Neural progenitor cell (in vitro differentiated cells): ENCODE data around the gene FST. TPM values are rescaled to one million over a fixed set of nuclear protein-coding genes. Genes with fewer than 3 reads are reported as not detected.

Experiments
- DNase-seq: peaks from one replicate; pipeline ENCODE4 v3.0.0-alpha.2; 2016; ENCODE audit warnings: low spot score
- H2AFZ ChIP-seq: fragments of 200-600 bp; sonication (generic); replicated peaks from 2 replicates; pipeline ENCODE4 v1.6.1; 2016; ENCODE audit warnings: antibody characterized with exemption
- H3F3A ChIP-seq: fragments of 200-600 bp; sonication (generic); 2 replicates; pipeline ENCODE4 v1.6.1; 2016; ENCODE audit warnings: antibody characterized with exemption, low read depth
- H3K27ac ChIP-seq: fragments of 200-600 bp; sonication (generic); 2 replicates; pipeline ENCODE4 v1.5.1; 2016; ENCODE audit warnings: mild to moderate bottlenecking
- H3K27me3 ChIP-seq: fragments of 200-600 bp; sonication (generic); 2 replicates; pipeline ENCODE4 v1.6.1; 2016; ENCODE audit warnings: mild to moderate bottlenecking, moderate library complexity
- H3K36me3 ChIP-seq: fragments of 200-600 bp; sonication (generic); 2 replicates; pipeline ENCODE4 v1.5.1; 2016
- H3K4me1 ChIP-seq: fragments of 200-600 bp; sonication (generic); 2 replicates; pipeline ENCODE4 v1.6.1; 2016; ENCODE audit warnings: mixed run types
- H3K4me2 ChIP-seq: fragments of 200-600 bp; sonication (generic); 2 replicates; pipeline ENCODE4 v1.6.1; 2016
- H3K4me3 ChIP-seq: fragments of 200-600 bp; sonication (generic); 2 replicates; pipeline ENCODE4 v1.5.1; 2016
- H3K79me2 ChIP-seq: fragments of 200-600 bp; sonication (generic); 2 replicates; pipeline ENCODE4 v1.6.1; 2016; ENCODE audit warnings: low read depth
- H3K9ac ChIP-seq: fragments of 200-600 bp; sonication (generic); 2 replicates; pipeline ENCODE4 v1.6.1; 2016
- H3K9me3 ChIP-seq: fragments of 200-600 bp; sonication (generic); 2 replicates; pipeline ENCODE4 v1.5.1; 2016; ENCODE audit warnings: low read depth
- H4K20me1 ChIP-seq: fragments of 200-600 bp; sonication (generic); 2 replicates; pipeline ENCODE4 v1.6.1; 2016; ENCODE audit warnings: low read depth
- H3K27ac Mint-ChIP-seq: 3 replicates; pipeline ENCODE4 v1.8.0; 2021; ENCODE audit warnings: mixed read lengths
- H3K27me3 Mint-ChIP-seq: 2 replicates; pipeline ENCODE4 v1.8.0; 2022; ENCODE audit warnings: low read depth, mild to moderate bottlenecking, inconsistent platforms, moderate library complexity, mixed read lengths; ENCODE audit not compliant: insufficient read depth
- H3K36me3 Mint-ChIP-seq: 3 replicates; pipeline ENCODE4 v1.8.0; 2021; ENCODE audit warnings: mixed read lengths
- H3K4me1 Mint-ChIP-seq: 3 replicates; pipeline ENCODE4 v1.8.0; 2021; ENCODE audit warnings: mixed read lengths
- H3K4me3 Mint-ChIP-seq: 3 replicates; pipeline ENCODE4 v1.8.0; 2021; ENCODE audit warnings: mild to moderate bottlenecking, moderate library complexity, mixed read lengths
- H3K9me3 Mint-ChIP-seq: 3 replicates; pipeline ENCODE4 v1.8.0; 2020; ENCODE audit warnings: mixed read lengths
- CTCF ChIP-seq: fragments of 200-600 bp; sonication (generic); IDR thresholded peaks from 2 replicates; pipeline ENCODE4 v1.5.1; 2017; ENCODE audit warnings: antibody characterized with exemption, mild to moderate bottlenecking
- EZH2 ChIP-seq: fragments of 200-600 bp; sonication (generic); IDR thresholded peaks from 2 replicates; pipeline ENCODE4 v1.6.1; 2017; ENCODE audit warnings: antibody characterized with exemption, mild to moderate bottlenecking, moderate library complexity
- EZH2phosphoT487 ChIP-seq: fragments of 200-600 bp; sonication (generic); IDR thresholded peaks from 2 replicates; pipeline ENCODE4 v1.6.1; 2017; ENCODE audit warnings: antibody characterized with exemption
- total RNA-seq: library from RNA; depleted of rRNA; stranded (reverse); fragments of >200 nt; gene quantifications from 2 replicates; pipeline ENCODE4 v1.2.3, GENCODE V29; 2015; ENCODE audit warnings: low replicate concordance

Gene FST
- total RNA-seq, 1 donor from 2014 or later = 79.4 TPM

GRCh38 chr5:53446908-53447307 lies 33.5 kb upstream of the FST start:
- H3K4me3 ChIP-seq = no peak overlapping the region
- Mint-ChIP-seq H3K9me3 (no peaks in the 10 kb centered on the region), H3K27ac (no peak overlapping the region), H3K4me1 (no peaks in the 10 kb centered on the region), H3K27me3 (no peaks in the 10 kb centered on the region), H3K36me3 (no peaks in the 10 kb centered on the region), H3K4me3 (no peak overlapping the region)
- H3F3A ChIP-seq = no peaks in the 10 kb centered on the region
- DNase-seq = no peak
- H3K27ac ChIP-seq = no peak overlapping the region
- H3K4me2 ChIP-seq = no peak overlapping the region
- no peaks in the 10 kb centered on the region for H3K27me3 ChIP-seq
- TF ChIP-seq EZH2phosphoT487 (no peak), CTCF (no peak), EZH2 (no peak)
- H3K36me3 ChIP-seq = no peaks in the 10 kb centered on the region
- no peaks in the 10 kb centered on the region for H3K4me1 ChIP-seq
- H3K79me2 ChIP-seq = no peaks in the 10 kb centered on the region
- no peaks in the 10 kb centered on the region for H4K20me1 ChIP-seq
- H3K9me3 ChIP-seq = no peaks in the 10 kb centered on the region
- no peak overlapping the region for H2AFZ ChIP-seq
- no peak overlapping the region for H3K9ac ChIP-seq

- Histone ChIP-seq H2AFZ (no peak overlapping the region), H3K4me2 (no peak overlapping the region), H3K36me3 (no peaks in the 10 kb centered on the region), H3K4me1 (peaks cover 11% of the 10 kb centered on the region), H3K9me3 (no peaks in the 10 kb centered on the region), H3F3A (no peaks in the 10 kb centered on the region), H3K9ac (no peak overlapping the region), H3K4me3 (no peak overlapping the region), H3K27me3 (no peaks in the 10 kb centered on the region), H3K27ac (no peak overlapping the region), H3K79me2 (no peaks in the 10 kb centered on the region), H4K20me1 (no peaks in the 10 kb centered on the region)
- Mint-ChIP-seq H3K4me1 (no peaks in the 10 kb centered on the region), H3K36me3 (no peaks in the 10 kb centered on the region), H3K9me3 (no peaks in the 10 kb centered on the region), H3K27ac (no peak overlapping the region), H3K27me3 (no peaks in the 10 kb centered on the region), H3K4me3 (no peak overlapping the region)
- TF ChIP-seq CTCF = no peak
- no peak for TF ChIP-seq EZH2phosphoT487
- no peak for TF ChIP-seq EZH2
- DNase-seq = no peak
Measured at GRCh38 chr5:53448851-53449250, 31.6 kb upstream of the FST start.

- Mint-ChIP-seq H3K4me1 (no peaks in the 10 kb centered on the region), H3K27ac (no peak overlapping the region), H3K36me3 (no peaks in the 10 kb centered on the region), H3K27me3 (peaks cover 3% of the 10 kb centered on the region), H3K4me3 (no peak overlapping the region), H3K9me3 (peaks cover 2% of the 10 kb centered on the region)
- H4K20me1 ChIP-seq = no peaks in the 10 kb centered on the region
- no peaks in the 10 kb centered on the region for H3K9me3 ChIP-seq
- H3K36me3 ChIP-seq = no peaks in the 10 kb centered on the region
- H3K4me3 ChIP-seq = no peak overlapping the region
- no peaks in the 10 kb centered on the region for H3K79me2 ChIP-seq
- peak overlapping the region; percentile 23 for H3K4me2 ChIP-seq
- DNase-seq = peak; percentile 8
- no peak overlapping the region for H3K9ac ChIP-seq
- peaks cover 16% of the 10 kb centered on the region for H3K4me1 ChIP-seq
- no peaks in the 10 kb centered on the region for H3K27me3 ChIP-seq
- H2AFZ ChIP-seq = no peak overlapping the region
- no peak overlapping the region for H3K27ac ChIP-seq
- H3F3A ChIP-seq = no peaks in the 10 kb centered on the region
- TF ChIP-seq CTCF = no peak
- no peak for TF ChIP-seq EZH2
- TF ChIP-seq EZH2phosphoT487 = no peak
Measured at GRCh38 chr5:53453898-53454718, 26.3 kb upstream of the FST start.
